Osteoblast (primary cell): ENCODE results near the gene TAC1. TPM values are rescaled to one million over a fixed set of nuclear protein-coding genes. Genes with fewer than 3 reads are reported as not detected.

Experiments used
- DNase-seq: peaks from one replicate; pipeline ENCODE4 v3.0.0; 2011; ENCODE audit warnings: low spot score, mixed read lengths; ENCODE audit not compliant: insufficient read length; ENCODE audit errors: missing footprints
- H2AFZ ChIP-seq: 2 replicates; pipeline ENCODE4 v1.6.0; 2011; ENCODE audit warnings: mild to moderate bottlenecking, low read length
- H3K27ac ChIP-seq: 2 replicates; pipeline ENCODE4 v1.5.1; 2011; ENCODE audit warnings: mild to moderate bottlenecking, low read depth, low read length, moderate library complexity
- H3K27me3 ChIP-seq: 2 replicates; pipeline ENCODE4 v1.6.0; 2012; ENCODE audit warnings: mild to moderate bottlenecking, control low read depth, inconsistent platforms, low read length, moderate library complexity; ENCODE audit not compliant: insufficient read depth
- H3K36me3 ChIP-seq: 2 replicates; pipeline ENCODE4 v1.5.1; 2011; ENCODE audit warnings: mild to moderate bottlenecking, low read length, control low read depth, moderate library complexity; ENCODE audit not compliant: insufficient read depth
- H3K4me1 ChIP-seq: 2 replicates; pipeline ENCODE4 v1.5.1; 2011; ENCODE audit warnings: mild to moderate bottlenecking, low read length, control low read depth, moderate library complexity; ENCODE audit not compliant: insufficient read depth
- H3K4me2 ChIP-seq: 2 replicates; pipeline ENCODE4 v1.6.0; 2011; ENCODE audit warnings: mild to moderate bottlenecking, low read length; ENCODE audit not compliant: insufficient read depth
- H3K4me3 ChIP-seq: fragments of 200-600 bp; sonication (generic); 3 replicates; pipeline ENCODE4 v1.5.1; 2012; ENCODE audit warnings: mild to moderate bottlenecking, low read length, inconsistent platforms; ENCODE audit not compliant: insufficient read depth
- H3K79me2 ChIP-seq: 2 replicates; pipeline ENCODE4 v1.6.0; 2012; ENCODE audit warnings: mild to moderate bottlenecking, low read length, control low read depth, inconsistent platforms; ENCODE audit not compliant: insufficient read depth
- H3K9me3 ChIP-seq: 2 replicates; pipeline ENCODE4 v1.5.1; 2011; ENCODE audit warnings: low read depth, low read length, control low read depth
- H4K20me1 ChIP-seq: 2 replicates; pipeline ENCODE4 v1.6.0; 2012; ENCODE audit warnings: mild to moderate bottlenecking, low read length, control low read depth; ENCODE audit not compliant: insufficient read depth
- CTCF ChIP-seq: IDR thresholded peaks from 2 replicates; pipeline ENCODE4 v1.5.1; 2011; ENCODE audit warnings: mild to moderate bottlenecking, low read depth, low read length, moderate library complexity; ENCODE audit errors: extremely low read depth
- total RNA-seq: library from RNA; depleted of rRNA; stranded (reverse); fragments of >200 nt; gene quantifications from 2 replicates; pipeline ENCODE4 v1.2.3, GENCODE V29; 2012

Gene TAC1
- total RNA-seq, 1 donor: not detected

DNA sequence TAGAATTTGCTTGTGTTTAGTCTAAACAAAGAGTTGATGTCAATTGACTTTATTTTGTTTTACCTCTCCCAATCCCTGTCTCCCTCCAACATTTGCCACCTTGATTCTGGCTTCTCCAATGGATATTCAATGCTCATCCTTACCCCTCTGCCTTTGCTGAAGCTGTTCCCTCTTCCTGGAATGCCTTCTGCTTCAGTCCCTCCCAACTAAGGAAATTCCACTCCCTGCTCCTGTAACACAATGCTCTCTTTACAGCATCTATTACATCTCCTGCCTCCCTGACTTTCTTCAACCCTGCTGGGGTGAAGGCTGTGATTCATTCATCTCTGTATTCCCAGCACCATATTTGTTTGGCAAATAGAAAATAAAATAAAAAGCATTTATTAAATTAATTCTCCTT, 34.5 kb upstream of the TAC1 start:
- H3K27ac ChIP-seq: no peak overlapping the region
- H3K9me3 ChIP-seq: peaks cover 3% of the 10 kb centered on the region
- H2AFZ ChIP-seq: no peak overlapping the region
- no peaks in the 10 kb centered on the region for H3K79me2 ChIP-seq
- no peaks in the 10 kb centered on the region for H3K36me3 ChIP-seq
- no peaks in the 10 kb centered on the region for H4K20me1 ChIP-seq
- H3K27me3 ChIP-seq: no peaks in the 10 kb centered on the region
- no peaks in the 10 kb centered on the region for H3K4me1 ChIP-seq
- no peak for DNase-seq
- no peak overlapping the region for H3K4me3 ChIP-seq
- TF ChIP-seq CTCF: no peak
- no peak overlapping the region for H3K4me2 ChIP-seq

DNA sequence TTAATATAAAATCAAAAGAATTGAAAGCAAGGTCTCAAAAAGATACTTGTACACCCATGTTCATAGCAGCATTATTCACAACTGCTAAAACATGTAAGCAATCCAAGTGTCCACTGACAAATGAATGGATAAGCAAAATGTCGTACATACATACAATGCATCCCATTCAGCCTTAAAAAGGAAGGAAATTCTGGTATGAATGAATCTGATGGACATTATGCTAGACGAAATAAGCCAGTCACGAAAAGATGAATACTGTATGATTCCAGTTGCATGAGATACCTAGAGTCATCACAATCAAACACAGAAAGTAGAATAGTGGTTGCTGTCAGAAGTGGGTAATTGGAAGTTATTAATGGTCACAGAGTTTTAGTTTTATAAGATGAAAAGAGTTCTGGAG, 9.5 kb upstream of the TAC1 start:
- H3K27ac ChIP-seq: no peak overlapping the region
- H3K4me1 ChIP-seq: no peaks in the 10 kb centered on the region
- H3K79me2 ChIP-seq: no peaks in the 10 kb centered on the region
- no peaks in the 10 kb centered on the region for H3K9me3 ChIP-seq
- H3K4me3 ChIP-seq: no peak overlapping the region
- no peaks in the 10 kb centered on the region for H3K27me3 ChIP-seq
- H2AFZ ChIP-seq: no peak overlapping the region
- TF ChIP-seq CTCF: no peak
- H3K36me3 ChIP-seq: no peaks in the 10 kb centered on the region
- no peak overlapping the region for H3K4me2 ChIP-seq
- DNase-seq: no peak
- H4K20me1 ChIP-seq: no peaks in the 10 kb centered on the region

DNA sequence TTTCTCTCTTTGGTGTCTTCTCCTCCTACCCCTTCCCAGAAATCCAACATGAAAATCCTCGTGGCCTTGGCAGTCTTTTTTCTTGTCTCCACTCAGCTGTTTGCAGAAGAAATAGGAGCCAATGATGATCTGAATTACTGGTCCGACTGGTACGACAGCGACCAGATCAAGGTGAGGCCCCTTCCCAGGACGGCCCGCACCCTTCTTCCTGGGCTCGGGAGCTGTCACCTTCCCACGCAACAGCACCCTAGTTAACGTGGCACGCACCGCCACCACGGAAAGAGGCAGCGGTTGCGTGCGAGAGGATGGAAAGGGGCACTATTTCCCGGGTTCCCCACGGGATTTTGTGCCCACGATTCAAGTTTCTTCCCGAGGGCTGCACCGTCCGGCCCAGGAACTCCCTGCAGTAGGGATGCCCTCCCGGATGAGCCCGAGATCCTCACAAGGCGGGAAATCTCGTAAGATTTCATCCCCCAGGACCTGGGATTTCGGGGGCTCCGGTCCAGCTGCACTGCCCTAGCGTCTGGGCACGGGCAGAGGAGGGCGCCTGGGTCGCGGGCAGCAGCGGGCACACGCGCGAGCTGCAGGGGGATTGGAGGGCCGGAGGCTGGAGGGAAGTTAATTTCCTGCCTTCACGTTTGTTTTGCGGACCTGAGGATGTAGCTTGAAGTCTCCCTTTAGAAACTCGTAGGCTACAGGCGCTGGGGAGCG, 834 bp downstream of the TAC1 start:
- no peak overlapping the region for H2AFZ ChIP-seq
- H3K36me3 ChIP-seq: no peaks in the 10 kb centered on the region
- no peaks in the 10 kb centered on the region for H3K79me2 ChIP-seq
- H3K4me3 ChIP-seq: no peak overlapping the region
- no peak for TF ChIP-seq CTCF
- H3K4me2 ChIP-seq: peak overlapping the region; percentile 39
- H3K27me3 ChIP-seq: peaks cover 29% of the 10 kb centered on the region
- H4K20me1 ChIP-seq: no peaks in the 10 kb centered on the region
- no peaks in the 10 kb centered on the region for H3K9me3 ChIP-seq
- no peaks in the 10 kb centered on the region for H3K4me1 ChIP-seq
- peak; percentile 61 for DNase-seq
- H3K27ac ChIP-seq: no peak overlapping the region

DNA sequence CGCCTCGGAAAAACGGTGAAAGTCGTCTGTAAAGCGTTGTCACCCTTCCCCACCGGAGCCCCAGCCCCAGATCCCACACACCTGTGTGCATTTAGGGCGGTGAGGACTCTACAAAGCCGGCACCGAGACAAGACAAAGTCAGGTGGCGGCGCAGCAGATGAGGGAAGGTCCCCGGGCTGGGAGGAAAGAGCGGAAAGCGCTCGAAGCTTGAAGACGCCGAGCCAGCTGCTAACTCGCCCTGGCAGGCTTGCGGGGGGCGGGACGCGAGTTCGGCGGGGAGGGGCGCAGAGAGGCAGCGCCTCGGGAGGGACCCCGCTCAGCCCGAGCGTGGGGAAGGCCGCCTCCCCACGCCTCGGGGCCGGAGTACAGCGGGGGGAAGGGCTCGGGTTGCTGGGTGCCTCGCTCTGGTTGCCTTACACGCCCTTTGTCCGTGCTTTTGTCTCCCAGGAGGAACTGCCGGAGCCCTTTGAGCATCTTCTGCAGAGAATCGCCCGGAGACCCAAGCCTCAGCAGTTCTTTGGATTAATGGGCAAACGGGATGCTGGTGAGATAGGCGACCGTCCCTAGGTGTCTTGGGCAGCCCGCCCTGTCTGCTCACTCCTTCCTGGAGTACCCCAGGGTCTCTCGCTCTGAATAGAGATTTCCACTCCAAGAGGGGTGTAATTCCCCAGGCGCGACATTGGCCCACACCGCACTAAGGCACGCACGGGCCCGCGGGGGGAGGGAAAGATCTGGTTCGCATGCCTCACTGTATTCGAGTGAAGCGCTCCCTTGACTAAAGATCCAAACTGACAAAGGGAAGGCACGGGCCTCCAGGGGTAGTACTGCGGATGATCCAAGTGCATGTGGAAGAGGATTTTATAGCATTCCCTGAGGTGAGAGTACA, 1.6 kb downstream of the TAC1 start:
- no peak for TF ChIP-seq CTCF
- no peak overlapping the region for H2AFZ ChIP-seq
- H3K27me3 ChIP-seq: peaks cover 29% of the 10 kb centered on the region
- H3K79me2 ChIP-seq: no peaks in the 10 kb centered on the region
- H3K4me3 ChIP-seq: no peak overlapping the region
- H3K9me3 ChIP-seq: no peaks in the 10 kb centered on the region
- no peaks in the 10 kb centered on the region for H4K20me1 ChIP-seq
- peak overlapping the region; percentile 39 for H3K4me2 ChIP-seq
- peak; percentile 62 for DNase-seq
- H3K4me1 ChIP-seq: no peaks in the 10 kb centered on the region
- no peaks in the 10 kb centered on the region for H3K36me3 ChIP-seq
- H3K27ac ChIP-seq: no peak overlapping the region
